GM12878 (cell line): ENCODE results near the gene SELPLG. TPM values are rescaled to one million over a fixed set of nuclear protein-coding genes. Genes with fewer than 3 reads are reported as not detected.
A peak's percentile ranks its signal among the peaks of the same experiment; 100 is the strongest.

Experiments
- ATAC-seq: fragments of 200-7000 bp; cut with Tn5 transposase; 3 replicates; pipeline ENCODE4 v1.9.1; 2020; ENCODE audit warnings: mild to moderate bottlenecking, moderate library complexity
- BruUV-seq: library from RNA; stranded (reverse); fragments of 400-500 nt; replicated peaks from 2 replicates; lab custom pipeline; 2021; lab: Mats Ljungman, UMichigan
- CTCF ChIA-PET: fragments of 300-600 bp; sonication (Branson Sonifier 250); formaldehyde crosslinking; extraction: SDS; loops from one replicate; lab custom pipeline; 2021; ENCODE audit warnings: inconsistent platforms; lab: Yijun Ruan, JAX
- POLR2A ChIA-PET: fragments of 350-600 bp; formaldehyde crosslinking; extraction: SDS; loops from one replicate; lab custom pipeline; 2021; ENCODE audit warnings: inconsistent platforms; lab: Charles Lee
- RAD21 ChIA-PET: fragments of 300-600 bp; sonication (Branson Sonifier 250); formaldehyde crosslinking; loops from one replicate; lab custom pipeline; 2023; ENCODE audit warnings: antibody characterized with exemption; ENCODE audit not compliant: unreplicated experiment; lab: Charles Lee
- SMC1A ChIA-PET: fragments of 300-600 bp; sonication (Branson Sonifier 250); formaldehyde crosslinking; loops from one replicate; lab custom pipeline; 2023; ENCODE audit not compliant: unreplicated experiment, uncharacterized antibody; lab: Charles Lee
- DNase-seq: peaks from one replicate; pipeline ENCODE4 v3.0.0-alpha.2; 2011; ENCODE audit warnings: low read depth, low spot score
- FAIRE-seq: peaks from 3 replicates; lab custom pipeline; 2011; peaks lifted over from hg19 to GRCh38; lab: Jason Lieb, UNC
- H2AFZ ChIP-seq: 2 replicates; pipeline ENCODE4 v1.6.0; 2011; ENCODE audit warnings: low read depth, low read length, control low read depth; ENCODE audit not compliant: control insufficient read depth
- H3K27ac ChIP-seq: 2 replicates; pipeline ENCODE4 v1.5.1; 2011; ENCODE audit warnings: control low read depth; ENCODE audit not compliant: control insufficient read depth, insufficient read depth
- H3K27me3 ChIP-seq, 2 experiments: replicated peaks in 1 of 2; 2 replicates each; pipeline versions ENCODE4 v1.6.0 to v1.6.1; 2011; ENCODE audit warnings: low read length in 1 of 2; ENCODE audit not compliant: control insufficient read depth in 2 of 2, insufficient read depth in 2 of 2
- H3K36me3 ChIP-seq, 2 experiments: 2 replicates each; pipeline ENCODE4 v1.5.1; 2011; ENCODE audit warnings: low read length in 1 of 2; ENCODE audit not compliant: control insufficient read depth in 2 of 2, insufficient read depth in 2 of 2
- H3K4me1 ChIP-seq: 2 replicates; pipeline ENCODE4 v1.6.1; 2011; ENCODE audit warnings: mild to moderate bottlenecking, low read length, moderate library complexity, mixed read lengths; ENCODE audit not compliant: control insufficient read depth, insufficient read depth
- H3K4me2 ChIP-seq: 2 replicates; pipeline ENCODE4 v1.6.0; 2011; ENCODE audit warnings: control low read depth; ENCODE audit not compliant: control insufficient read depth, insufficient read depth
- H3K4me3 ChIP-seq: fragments of 200-600 bp; sonication (generic); 2 replicates; pipeline ENCODE4 v1.5.1; 2016
- H3K79me2 ChIP-seq: 2 replicates; pipeline ENCODE4 v1.6.0; 2011; ENCODE audit warnings: low read length; ENCODE audit not compliant: control insufficient read depth, insufficient read depth
- H3K9ac ChIP-seq: 2 replicates; pipeline ENCODE4 v1.8.0; 2011; ENCODE audit warnings: low read length, control low read depth, mixed read lengths; ENCODE audit not compliant: control insufficient read depth, insufficient read depth
- H3K9me3 ChIP-seq: replicated peaks from 3 replicates; pipeline ENCODE4 v1.5.1; 2011; ENCODE audit warnings: mild to moderate bottlenecking, low read length; ENCODE audit not compliant: control insufficient read depth, insufficient read depth
- H4K20me1 ChIP-seq: 2 replicates; pipeline ENCODE4 v1.6.0; 2011; ENCODE audit not compliant: control insufficient read depth, insufficient read depth
- CEBPB ChIP-seq, 2 experiments: fragments of 150-350 bp in 1 of 2; IDR thresholded peaks; 2 replicates each; pipeline ENCODE4 v1.6.1; 2012 to 2014; ENCODE audit warnings: low read depth in 2 of 2, low read length in 2 of 2, borderline replicate concordance in 1 of 2, inconsistent platforms in 1 of 2
- DPF2 ChIP-seq: fragments of 450-650 bp; IDR thresholded peaks from 2 replicates; pipeline ENCODE4 v1.6.1; 2017; ENCODE audit warnings: mild to moderate bottlenecking
- KDM1A ChIP-seq: fragments of 200-600 bp; sonication (generic); IDR thresholded peaks from 2 replicates; pipeline ENCODE4 v1.6.1; 2016; ENCODE audit warnings: borderline replicate concordance
- MTA3 ChIP-seq: IDR thresholded peaks from 2 replicates; pipeline ENCODE4 v1.6.1; 2012; ENCODE audit warnings: low read length, inconsistent platforms, borderline replicate concordance
- MYB ChIP-seq: fragments of 150-350 bp; IDR thresholded peaks from 2 replicates; pipeline ENCODE4 v1.6.1; 2014; ENCODE audit warnings: mild to moderate bottlenecking, low read depth, low read length, borderline replicate concordance
- NFXL1 ChIP-seq: fragments of 450-650 bp; IDR thresholded peaks from 2 replicates; pipeline ENCODE4 v1.6.1; 2017; ENCODE audit warnings: antibody characterized with exemption, mild to moderate bottlenecking, borderline replicate concordance
- NR2C2 ChIP-seq: IDR thresholded peaks from 2 replicates; pipeline ENCODE4 v1.6.1; 2011; ENCODE audit warnings: borderline replicate concordance, low read depth; ENCODE audit not compliant: control insufficient read depth, insufficient read length
- NRF1 ChIP-seq: conservative IDR thresholded peaks from 2 replicates; pipeline ENCODE4 v1.6.1; 2011; ENCODE audit warnings: mild to moderate bottlenecking, low read depth, low read length, improper control_type of control experiment
- POU2F2 ChIP-seq: IDR thresholded peaks from 3 replicates; pipeline ENCODE4 v1.6.1; 2011; ENCODE audit warnings: low read depth, mild to moderate bottlenecking, low read length, borderline replicate concordance
- RAD51 ChIP-seq: fragments of 450-650 bp; IDR thresholded peaks from 2 replicates; pipeline ENCODE4 v1.6.1; 2016; ENCODE audit warnings: moderate library complexity, mild to moderate bottlenecking, inconsistent platforms
- RELA ChIP-seq: fragments of 450-650 bp; IDR thresholded peaks from 2 replicates; pipeline ENCODE4 v1.8.0; 2014; ENCODE audit warnings: borderline replicate concordance; ENCODE audit not compliant: partially characterized antibody
- SIN3A ChIP-seq: IDR thresholded peaks from 2 replicates; pipeline ENCODE4 v1.6.1; 2012; ENCODE audit warnings: low read depth, low read length, improper control_type of control experiment
- SMARCA5 ChIP-seq: fragments of 450-650 bp; IDR thresholded peaks from 2 replicates; pipeline ENCODE4 v1.6.1; 2017; ENCODE audit warnings: mild to moderate bottlenecking
- TCF3 ChIP-seq: IDR thresholded peaks from 2 replicates; pipeline ENCODE4 v1.6.1; 2012; ENCODE audit warnings: low read depth, mild to moderate bottlenecking, low read length, borderline replicate concordance; ENCODE audit not compliant: insufficient read depth
- ZNF207 ChIP-seq: fragments of 450-650 bp; IDR thresholded peaks from 2 replicates; pipeline ENCODE4 v1.6.1; 2014; ENCODE audit warnings: antibody characterized with exemption, mild to moderate bottlenecking, borderline replicate concordance
- WGBS: methylation state at CpG from one replicate; pipeline ENCODE4 v1.1.6; 2016; ENCODE audit warnings: low lambda C conversion rate; ENCODE audit not compliant: insufficient replicate concordance, insufficient coverage; ENCODE audit errors: missing lambda C conversion rate; 5-methylcytosine and 5-hydroxymethylcytosine counted together
- in situ Hi-C: fragments of 300-500 bp; cut with MboI; formaldehyde crosslinking; loops from 9 replicates; pipeline ENCODE4 v1.14.3; 2018; ENCODE audit warnings: mixed read lengths
- intact Hi-C: fragments of 100-400 bp; cut with micrococcal nuclease; formaldehyde crosslinking; loops from one replicate; pipeline ENCODE4 v1.14.2; 2022; ENCODE audit not compliant: unreplicated experiment
- polyA plus RNA-seq, 11 experiments: library from polyadenylated mRNA; depleted of rRNA in 4 of 11; unstranded in 6 of 11; stranded (reverse) in 5 of 11; fragments of >200 nt; fragmentation: Nextera tagmentation in 4 of 11; fragmentation: Illumina TruSeq in 1 of 11; extraction: Ambion mirVana in 4 of 11; extraction: Trizol in 1 of 11; gene quantifications; 1 replicate in 1 of 11; 2 replicates in 10 of 11; pipeline versions ENCODE4 v1.2.1 to v1.2.3, GENCODE V29; 2011 to 2016; ENCODE audit warnings: inconsistent platforms in 2 of 11, missing spikeins in 2 of 11, low read depth in 1 of 11
- total RNA-seq, 4 experiments: library from RNA; depleted of rRNA in 3 of 4; stranded (reverse); fragments of >200 nt in 3 of 4; fragmentation: Illumina TruSeq in 1 of 4; extraction: Trizol in 1 of 4; gene quantifications; 2 replicates each; pipeline versions ENCODE4 v1.2.1 to v1.2.3, GENCODE V29; 2013 to 2021
- TF ChIP-seq, protein P1 (sequence below): fragments of 450-650 bp; IDR thresholded peaks from 2 replicates; pipeline ENCODE4 v1.6.1; 2016; ENCODE audit warnings: mild to moderate bottlenecking, moderate library complexity, borderline replicate concordance
- TF ChIP-seq, protein P2 (sequence below): IDR thresholded peaks from 2 replicates; pipeline ENCODE4 v1.6.1; 2011; ENCODE audit warnings: low read depth, mild to moderate bottlenecking, low read length, moderate library complexity, borderline replicate concordance; ENCODE audit errors: extremely low read depth

SELPLG gene
- total and polyA plus RNA-seq, 10 of the 15 experiments (the other 5 are each of a cell fraction or from before 2014, with no cell fraction given): 3.2 to 32.3 (median 23.9) TPM

DNA sequence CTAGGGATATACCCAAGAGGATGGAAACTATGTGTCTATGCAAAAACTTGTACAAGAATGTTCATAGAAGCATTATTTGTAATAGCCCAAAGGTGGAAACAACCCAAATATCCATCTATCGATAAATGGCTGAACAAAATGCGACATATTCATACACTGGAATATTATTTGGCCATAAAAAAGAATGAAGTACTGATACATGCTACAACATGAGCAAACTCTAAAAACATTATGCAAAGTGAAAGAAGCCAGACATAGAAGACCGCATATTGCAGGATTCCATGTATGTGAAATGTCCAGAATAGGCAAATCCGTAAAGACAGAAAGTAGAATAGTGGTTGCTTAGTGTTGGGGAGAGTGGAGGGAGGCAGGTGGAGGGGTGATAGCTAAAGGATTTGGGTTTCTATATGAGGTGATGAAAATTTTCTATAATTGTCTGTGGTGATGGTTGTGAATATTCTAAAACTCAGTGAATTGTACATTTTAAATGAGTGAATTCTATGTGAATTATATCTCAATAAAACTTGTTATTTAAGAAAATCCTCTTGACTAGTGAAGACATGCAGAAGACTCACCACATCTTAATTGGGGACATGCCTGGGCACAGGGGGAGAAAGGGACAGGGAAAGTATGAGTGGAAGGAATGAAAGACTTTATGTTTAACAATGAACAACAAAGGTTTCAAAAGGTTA is 29.8 kb upstream of the SELPLG start:
- RAD21 ChIA-PET: interaction anchor here (0.7 to 8.8 kb wide), 41 partner anchors 10 to 429 kb away, joined by 3 to 221 read pairs (median 9); partner anchors contain the start of genes ALKBH2, ISCU, SART3 and SELPLG
- peaks cover 56% of the 10 kb centered on the region for H3K79me2 ChIP-seq
- peak; percentile 2; the same call in 1 of the 3 replicates for ATAC-seq
- TF ChIP-seq NR2C2: no peak
- TF ChIP-seq CEBPB (IDR thresholded peaks at IDR 0.05; ENCODE audit: borderline replicate concordance in 1 of 2, low read depth in 2 of 2, low read length in 2 of 2): no peak
- 0 out of 2 replicates have a peak, but pooled peaks have one; percentile 46 for TF ChIP-seq MTA3
- TF ChIP-seq SMARCA5: peak; percentile 65; the same call in 1 of the 2 replicates
- no peak for TF ChIP-seq NFXL1
- no peak for TF ChIP-seq NRF1
- TF ChIP-seq, protein P1, sequence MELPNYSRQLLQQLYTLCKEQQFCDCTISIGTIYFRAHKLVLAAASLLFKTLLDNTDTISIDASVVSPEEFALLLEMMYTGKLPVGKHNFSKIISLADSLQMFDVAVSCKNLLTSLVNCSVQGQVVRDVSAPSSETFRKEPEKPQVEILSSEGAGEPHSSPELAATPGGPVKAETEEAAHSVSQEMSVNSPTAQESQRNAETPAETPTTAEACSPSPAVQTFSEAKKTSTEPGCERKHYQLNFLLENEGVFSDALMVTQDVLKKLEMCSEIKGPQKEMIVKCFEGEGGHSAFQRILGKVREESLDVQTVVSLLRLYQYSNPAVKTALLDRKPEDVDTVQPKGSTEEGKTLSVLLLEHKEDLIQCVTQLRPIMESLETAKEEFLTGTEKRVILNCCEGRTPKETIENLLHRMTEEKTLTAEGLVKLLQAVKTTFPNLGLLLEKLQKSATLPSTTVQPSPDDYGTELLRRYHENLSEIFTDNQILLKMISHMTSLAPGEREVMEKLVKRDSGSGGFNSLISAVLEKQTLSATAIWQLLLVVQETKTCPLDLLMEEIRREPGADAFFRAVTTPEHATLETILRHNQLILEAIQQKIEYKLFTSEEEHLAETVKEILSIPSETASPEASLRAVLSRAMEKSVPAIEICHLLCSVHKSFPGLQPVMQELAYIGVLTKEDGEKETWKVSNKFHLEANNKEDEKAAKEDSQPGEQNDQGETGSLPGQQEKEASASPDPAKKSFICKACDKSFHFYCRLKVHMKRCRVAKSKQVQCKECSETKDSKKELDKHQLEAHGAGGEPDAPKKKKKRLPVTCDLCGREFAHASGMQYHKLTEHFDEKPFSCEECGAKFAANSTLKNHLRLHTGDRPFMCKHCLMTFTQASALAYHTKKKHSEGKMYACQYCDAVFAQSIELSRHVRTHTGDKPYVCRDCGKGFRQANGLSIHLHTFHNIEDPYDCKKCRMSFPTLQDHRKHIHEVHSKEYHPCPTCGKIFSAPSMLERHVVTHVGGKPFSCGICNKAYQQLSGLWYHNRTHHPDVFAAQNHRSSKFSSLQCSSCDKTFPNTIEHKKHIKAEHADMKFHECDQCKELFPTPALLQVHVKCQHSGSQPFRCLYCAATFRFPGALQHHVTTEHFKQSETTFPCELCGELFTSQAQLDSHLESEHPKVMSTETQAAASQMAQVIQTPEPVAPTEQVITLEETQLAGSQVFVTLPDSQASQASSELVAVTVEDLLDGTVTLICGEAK: no peak
- no peak for TF ChIP-seq TCF3
- no peak for TF ChIP-seq DPF2
- no peak for TF ChIP-seq ZNF207
- no peak for TF ChIP-seq POU2F2
- TF ChIP-seq RELA: no peak
- TF ChIP-seq KDM1A: no peak
- TF ChIP-seq RAD51: no peak
- TF ChIP-seq MYB: no peak
- TF ChIP-seq, protein P2, sequence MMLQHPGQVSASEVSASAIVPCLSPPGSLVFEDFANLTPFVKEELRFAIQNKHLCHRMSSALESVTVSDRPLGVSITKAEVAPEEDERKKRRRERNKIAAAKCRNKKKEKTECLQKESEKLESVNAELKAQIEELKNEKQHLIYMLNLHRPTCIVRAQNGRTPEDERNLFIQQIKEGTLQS: no peak
- no peak for TF ChIP-seq SIN3A

More for the DNA sequence above, 29.8 kb upstream of the SELPLG start:
- no peak for DNase-seq
- no peaks in the 10 kb centered on the region for H3K27me3 ChIP-seq
- peaks cover 51% of the 10 kb centered on the region for H3K4me1 ChIP-seq
- POLR2A ChIA-PET: interaction anchor here (0.6 to 3.2 kb wide), 32 partner anchors 10 to 429 kb away, joined by 3 to 30 read pairs (median 5); partner anchors contain the start of genes ALKBH2, SELPLG and SSH1
- no peaks in the 10 kb centered on the region; the same call in 1 of the 3 replicates for H3K9me3 ChIP-seq
- H2AFZ ChIP-seq: no peak overlapping the region
- in situ Hi-C loops (loop anchor here (5.0 to 10.0 kb wide), 3 partner anchors 139 to 431 kb away; partner anchors contain the start of genes ALKBH2 and UNG), intact Hi-C loops (loop anchor here (1.0 to 2.0 kb wide), 5 partner anchors 27 to 430 kb away; partner anchors contain the start of gene ALKBH2)
- no peaks in the 10 kb centered on the region for H4K20me1 ChIP-seq
- peak overlapping the region; percentile 96 for H3K27ac ChIP-seq
- FAIRE-seq: no peak
- peak overlapping the region; percentile 19; the same call in 1 of the 2 replicates for H3K4me3 ChIP-seq
- H3K36me3 ChIP-seq: peaks cover 10 to 27% of the 10 kb centered on the region in 2 experiments
- SMC1A ChIA-PET: interaction anchor here (0.9 to 11.9 kb wide), 50 partner anchors 11 to 429 kb away, joined by 3 to 293 read pairs (median 8); partner anchors contain the start of genes CORO1C, SELPLG and SSH1
- H3K4me2 ChIP-seq: peak overlapping the region; percentile 92
- H3K9ac ChIP-seq: peak overlapping the region; percentile 65
- CTCF ChIA-PET: interaction anchor here (0.8 to 11.0 kb wide), 47 partner anchors 9 to 432 kb away, joined by 3 to 252 read pairs (median 7); partner anchors contain the start of genes ISCU, SELPLG and SSH1
- no TSS peak for BruUV-seq
- 92% methylated on average over 4 of the region's 4 CpGs for WGBS
